Raji (cell line): ENCODE measurements around the gene HS3ST6.

Experiments used
- POLR2A ChIP-seq: IDR thresholded peaks from 2 replicates; pipeline ENCODE4 v1.6.1; 2011; ENCODE audit warnings: low read depth, low read length, control low read depth; ENCODE audit not compliant: insufficient read depth

HS3ST6 gene

GRCh38 chr16:1949507-1949906 is 31.3 kb upstream of the HS3ST6 start:
- TF ChIP-seq POLR2A, result no peak

- no peak for TF ChIP-seq POLR2A
These were observed 29.1 kb upstream of the HS3ST6 start for GRCh38 chr16:1947369-1947670.

- TF ChIP-seq POLR2A, result no peak
These were observed 28.5 kb upstream of the HS3ST6 start for GRCh38 chr16:1946495-1947368.

- TF ChIP-seq POLR2A, result no peak
These were observed 27.6 kb upstream of the HS3ST6 start for GRCh38 chr16:1945559-1946391.

GRCh38 chr16:1944612-1945199 is 26.5 kb upstream of the HS3ST6 start:
- no peak for TF ChIP-seq POLR2A

GRCh38 chr16:1942810-1943726 is 24.9 kb upstream of the HS3ST6 start, which contains the start of gene MSRB1:
TSS of gene MSRB1 (minus strand) at chr16:1943199. CDS start at chr16:1943156, 43 bp downstream.
- peak; percentile 90 for TF ChIP-seq POLR2A

GRCh38 chr16:1942047-1942809 is 24.0 kb upstream of the HS3ST6 start:
- no peak for TF ChIP-seq POLR2A

- TF ChIP-seq POLR2A, result no peak
These were observed 23.2 kb upstream of the HS3ST6 start for GRCh38 chr16:1941162-1942046.

GRCh38 chr16:1940273-1941161 is 22.3 kb upstream of the HS3ST6 start:
- no peak for TF ChIP-seq POLR2A

GRCh38 chr16:1938910-1939309 is 20.7 kb upstream of the HS3ST6 start:
- TF ChIP-seq POLR2A, result no peak

GRCh38 chr16:1938316-1938715 is 20.1 kb upstream of the HS3ST6 start:
- no peak for TF ChIP-seq POLR2A

GRCh38 chr16:1936945-1937479 is 18.8 kb upstream of the HS3ST6 start:
- no peak for TF ChIP-seq POLR2A
